MM.1S (cell line): ENCODE data around the gene HDAC9.

Experiments
- DNase-seq: peaks from one replicate; pipeline ENCODE4 v3.0.0-alpha.2; 2015
- H2AFZ ChIP-seq: fragments of 300-600 bp; sonication (generic); 2 replicates; pipeline ENCODE4 v1.6.0; 2016; ENCODE audit warnings: antibody characterized with exemption, low read length
- H3F3A ChIP-seq: fragments of 300-600 bp; sonication (generic); 2 replicates; pipeline ENCODE4 v1.6.1; 2016; ENCODE audit warnings: mild to moderate bottlenecking, antibody characterized with exemption, low read length, moderate library complexity, mixed read lengths; ENCODE audit not compliant: insufficient read depth
- H3K27ac ChIP-seq: fragments of 300-600 bp; sonication (generic); 2 replicates; pipeline ENCODE4 v1.5.1; 2016; ENCODE audit warnings: mild to moderate bottlenecking, low read length
- H3K27me3 ChIP-seq: fragments of 300-600 bp; sonication (generic); replicated peaks from 2 replicates; pipeline ENCODE4 v1.6.0; 2016; ENCODE audit warnings: low read length; ENCODE audit not compliant: insufficient read depth
- H3K36me3 ChIP-seq: fragments of 300-600 bp; sonication (generic); replicated peaks from 2 replicates; pipeline ENCODE4 v1.6.1; 2016; ENCODE audit warnings: mild to moderate bottlenecking, low read length, mixed read lengths; ENCODE audit not compliant: insufficient read depth
- H3K4me1 ChIP-seq: fragments of 300-600 bp; sonication (generic); 2 replicates; pipeline ENCODE4 v1.6.1; 2016; ENCODE audit warnings: low read length, mixed read lengths
- H3K4me2 ChIP-seq: fragments of 300-600 bp; sonication (generic); 2 replicates; pipeline ENCODE4 v1.6.0; 2016; ENCODE audit warnings: low read depth, low read length
- H3K4me3 ChIP-seq: fragments of 300-600 bp; sonication (generic); 2 replicates; pipeline ENCODE4 v1.5.1; 2016; ENCODE audit warnings: low read length, mixed read lengths
- H3K79me2 ChIP-seq: fragments of 300-600 bp; sonication (generic); 2 replicates; pipeline ENCODE4 v1.6.1; 2016; ENCODE audit warnings: mixed run types, low read length, mixed read lengths
- H3K9ac ChIP-seq: fragments of 300-600 bp; sonication (generic); 2 replicates; pipeline ENCODE4 v1.6.1; 2016; ENCODE audit warnings: low read length, mixed read lengths
- H3K9me2 ChIP-seq: fragments of 300-600 bp; sonication (generic); replicated peaks from 2 replicates; pipeline ENCODE4 v1.6.1; 2016; ENCODE audit warnings: mild to moderate bottlenecking, low read length, mixed read lengths; ENCODE audit not compliant: insufficient read depth
- H3K9me3 ChIP-seq: fragments of 300-600 bp; sonication (generic); replicated peaks from 2 replicates; pipeline ENCODE4 v1.6.1; 2016; ENCODE audit warnings: mild to moderate bottlenecking, low read length, mixed read lengths; ENCODE audit not compliant: insufficient read depth
- H4K20me1 ChIP-seq: fragments of 300-600 bp; sonication (generic); 2 replicates; pipeline ENCODE4 v1.6.1; 2016; ENCODE audit warnings: mild to moderate bottlenecking, low read length, moderate library complexity, mixed read lengths; ENCODE audit not compliant: insufficient read depth
- EZH2 ChIP-seq: fragments of 300-600 bp; sonication (generic); optimal IDR thresholded peaks from 2 replicates; pipeline ENCODE3; 2017; ENCODE audit warnings: low read depth, mild to moderate bottlenecking, antibody characterized with exemption, low read length, mixed read lengths
- EZH2phosphoT487 ChIP-seq: fragments of 300-600 bp; sonication (generic); IDR thresholded peaks from 2 replicates; pipeline ENCODE4 v1.6.1; 2018; ENCODE audit warnings: antibody characterized with exemption, low read length
- TF ChIP-seq, protein P1 (sequence below): fragments of 300-600 bp; sonication (generic); IDR thresholded peaks from 2 replicates; pipeline ENCODE4 v1.5.1; 2016; ENCODE audit warnings: antibody characterized with exemption, low read length, mixed read lengths

Gene HDAC9

GRCh38 chr7:18459484-18460245 is 35.9 kb upstream of the HDAC9 start:
- H3K27ac ChIP-seq: no peak overlapping the region
- no peak overlapping the region for H3K4me2 ChIP-seq
- H3K4me3 ChIP-seq: no peak overlapping the region
- H3K9me2 ChIP-seq: no peaks in the 10 kb centered on the region
- H3F3A ChIP-seq: no peaks in the 10 kb centered on the region
- 0 out of 2 replicates have a peak overlapping the region, but pooled peaks have one; percentile 19 for H2AFZ ChIP-seq
- DNase-seq: no peak
- no peaks in the 10 kb centered on the region for H4K20me1 ChIP-seq
- H3K9me3 ChIP-seq: no peaks in the 10 kb centered on the region
- no peaks in the 10 kb centered on the region for H3K36me3 ChIP-seq
- no peaks in the 10 kb centered on the region for H3K4me1 ChIP-seq
- H3K79me2 ChIP-seq: no peaks in the 10 kb centered on the region
- TF ChIP-seq EZH2phosphoT487: no peak
- no peak for TF ChIP-seq EZH2
- TF ChIP-seq, protein P1, sequence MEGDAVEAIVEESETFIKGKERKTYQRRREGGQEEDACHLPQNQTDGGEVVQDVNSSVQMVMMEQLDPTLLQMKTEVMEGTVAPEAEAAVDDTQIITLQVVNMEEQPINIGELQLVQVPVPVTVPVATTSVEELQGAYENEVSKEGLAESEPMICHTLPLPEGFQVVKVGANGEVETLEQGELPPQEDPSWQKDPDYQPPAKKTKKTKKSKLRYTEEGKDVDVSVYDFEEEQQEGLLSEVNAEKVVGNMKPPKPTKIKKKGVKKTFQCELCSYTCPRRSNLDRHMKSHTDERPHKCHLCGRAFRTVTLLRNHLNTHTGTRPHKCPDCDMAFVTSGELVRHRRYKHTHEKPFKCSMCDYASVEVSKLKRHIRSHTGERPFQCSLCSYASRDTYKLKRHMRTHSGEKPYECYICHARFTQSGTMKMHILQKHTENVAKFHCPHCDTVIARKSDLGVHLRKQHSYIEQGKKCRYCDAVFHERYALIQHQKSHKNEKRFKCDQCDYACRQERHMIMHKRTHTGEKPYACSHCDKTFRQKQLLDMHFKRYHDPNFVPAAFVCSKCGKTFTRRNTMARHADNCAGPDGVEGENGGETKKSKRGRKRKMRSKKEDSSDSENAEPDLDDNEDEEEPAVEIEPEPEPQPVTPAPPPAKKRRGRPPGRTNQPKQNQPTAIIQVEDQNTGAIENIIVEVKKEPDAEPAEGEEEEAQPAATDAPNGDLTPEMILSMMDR: no peak
- H3K27me3 ChIP-seq: no peaks in the 10 kb centered on the region
- H3K9ac ChIP-seq: no peak overlapping the region

- H3K79me2 ChIP-seq: no peaks in the 10 kb centered on the region
- H3K9me3 ChIP-seq: no peaks in the 10 kb centered on the region
These were observed 33.6 kb upstream of the HDAC9 start for GRCh38 chr7:18461785-18462467.

DNA sequence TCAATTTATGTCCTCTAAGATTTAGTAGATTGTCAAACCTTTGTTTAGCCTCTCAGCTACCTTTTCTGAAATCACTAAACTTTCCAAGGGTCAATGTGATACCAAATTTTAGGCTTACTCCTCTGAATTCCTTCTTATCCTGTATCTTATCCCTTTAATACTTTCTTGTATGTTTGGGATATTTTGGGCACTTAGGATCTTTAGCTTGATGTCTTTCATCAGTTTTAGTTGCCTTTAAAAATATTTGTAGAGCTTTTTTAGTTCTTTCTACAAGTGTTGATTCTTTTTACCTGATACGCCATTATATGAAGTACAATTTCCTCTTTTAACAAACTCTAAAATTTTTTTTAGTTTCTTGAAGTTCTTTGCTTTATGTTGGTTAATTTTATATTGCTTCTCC is 30.7 kb upstream of the HDAC9 start:
- Histone ChIP-seq H3F3A (no peaks in the 10 kb centered on the region), H3K27ac (no peak overlapping the region), H3K4me1 (no peaks in the 10 kb centered on the region), H3K4me3 (no peak overlapping the region), H3K27me3 (no peaks in the 10 kb centered on the region), H3K9me2 (no peaks in the 10 kb centered on the region), H2AFZ (no peak overlapping the region), H3K9ac (no peak overlapping the region), H4K20me1 (no peaks in the 10 kb centered on the region), H3K79me2 (no peaks in the 10 kb centered on the region), H3K4me2 (no peak overlapping the region), H3K36me3 (no peaks in the 10 kb centered on the region), H3K9me3 (no peaks in the 10 kb centered on the region)
- DNase-seq: no peak
- no peak for TF ChIP-seq EZH2
- TF ChIP-seq, protein P1: no peak
- no peak for TF ChIP-seq EZH2phosphoT487

More at GRCh38 chr7:18461785-18462467, 33.6 kb upstream of the HDAC9 start:
- Histone ChIP-seq H3K9ac (no peak overlapping the region), H3K27ac (no peak overlapping the region), H3K4me3 (no peak overlapping the region), H3K36me3 (no peaks in the 10 kb centered on the region), H3K4me2 (no peak overlapping the region), H2AFZ (no peak overlapping the region), H3K4me1 (no peaks in the 10 kb centered on the region), H3K27me3 (no peaks in the 10 kb centered on the region), H3F3A (no peaks in the 10 kb centered on the region), H4K20me1 (no peaks in the 10 kb centered on the region), H3K9me2 (no peaks in the 10 kb centered on the region)
- TF ChIP-seq EZH2: no peak
- DNase-seq: no peak

DNA sequence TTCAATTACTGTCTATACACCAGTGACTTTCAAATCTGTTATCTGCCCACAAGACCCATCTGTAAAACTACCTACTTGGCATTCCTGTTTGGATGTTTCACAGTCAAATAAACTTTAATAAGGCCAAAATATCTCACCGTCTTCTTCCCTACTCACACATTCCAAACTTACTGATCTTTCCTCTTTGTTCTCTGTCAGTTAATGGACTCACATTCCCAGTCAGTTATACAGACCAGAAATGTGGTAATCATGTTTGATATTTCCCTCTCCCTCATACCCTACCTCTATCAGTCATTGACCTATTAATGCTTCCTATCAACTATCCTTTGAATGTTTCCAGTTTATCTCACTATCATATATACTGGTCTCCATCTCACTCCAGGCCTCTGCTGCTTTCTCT is 28.5 kb upstream of the HDAC9 start:
- Histone ChIP-seq H3K27ac (no peak overlapping the region), H3K79me2 (no peaks in the 10 kb centered on the region), H3K4me1 (no peaks in the 10 kb centered on the region), H4K20me1 (no peaks in the 10 kb centered on the region), H3K27me3 (no peaks in the 10 kb centered on the region), H3K4me3 (no peak overlapping the region), H3K36me3 (no peaks in the 10 kb centered on the region), H2AFZ (no peak overlapping the region), H3K9me2 (no peaks in the 10 kb centered on the region), H3K9ac (no peak overlapping the region), H3K9me3 (no peaks in the 10 kb centered on the region), H3F3A (no peaks in the 10 kb centered on the region), H3K4me2 (no peak overlapping the region)
- DNase-seq: no peak
- TF ChIP-seq, protein P1: no peak
- TF ChIP-seq EZH2phosphoT487 (no peak), EZH2 (no peak)
